Stimulated activated CD8-positive, alpha-beta memory T cell treated with anti-CD3 and anti-CD28 coated beads, Interleukin-12 subunit alpha, Interleukin-12 subunit beta, amount 100 ng/mL, for 24 hours (primary cell): ENCODE measurements around the gene KAT2A.

Source experiments
- DNase-seq: peaks from one replicate; pipeline ENCODE4 v3.0.0-alpha.2; 2020; ENCODE audit errors: extremely low read depth

The KAT2A gene

GRCh38 chr17:42094375-42095069, 26.6 kb downstream of the KAT2A start:
- DNase-seq: no peak

- DNase-seq: no peak
Measured at GRCh38 chr17:42092939-42093338, 28.2 kb downstream of the KAT2A start.

- no peak for DNase-seq
Measured at GRCh38 chr17:42090964-42091790, 30.0 kb downstream of the KAT2A start.

- no peak for DNase-seq
Measured at GRCh38 chr17:42088736-42089135, 32.4 kb downstream of the KAT2A start.

- no peak for DNase-seq
Measured at GRCh38 chr17:42087736-42088705, 33.1 kb downstream of the KAT2A start.

GRCh38 chr17:42087042-42087701, 34.0 kb downstream of the KAT2A start:
- no peak for DNase-seq

- DNase-seq: no peak
Measured at GRCh38 chr17:42081516-42082129, 39.5 kb downstream of the KAT2A start.

- DNase-seq: no peak
Measured at GRCh38 chr17:42079541-42079940, 41.6 kb downstream of the KAT2A start.

GRCh38 chr17:42078396-42079043, 42.6 kb downstream of the KAT2A start:
- no peak for DNase-seq

GRCh38 chr17:42077755-42078154, 43.4 kb downstream of the KAT2A start:
- DNase-seq: no peak

- no peak for DNase-seq
Measured at GRCh38 chr17:42076797-42077559, 44.2 kb downstream of the KAT2A start.

- DNase-seq: no peak
Measured at GRCh38 chr17:42075789-42076188, 45.4 kb downstream of the KAT2A start.

GRCh38 chr17:42072323-42073187, 48.6 kb downstream of the KAT2A start:
- no peak for DNase-seq

GRCh38 chr17:42071810-42072209, 49.4 kb downstream of the KAT2A start:
- DNase-seq: no peak

GRCh38 chr17:42068979-42069378, 52.2 kb downstream of the KAT2A start:
- DNase-seq: no peak

- DNase-seq: peak; percentile 31
Measured at GRCh38 chr17:42067371-42068091, 53.6 kb downstream of the KAT2A start.

- DNase-seq: no peak
Measured at GRCh38 chr17:42065201-42065600, 56.0 kb downstream of the KAT2A start.
